MM.1S (cell line): ENCODE measurements around the gene PCDHGB1.

Experiments
- DNase-seq: peaks from one replicate; pipeline ENCODE4 v3.0.0-alpha.2; 2015
- H2AFZ ChIP-seq: fragments of 300-600 bp; sonication (generic); 2 replicates; pipeline ENCODE4 v1.6.0; 2016; ENCODE audit warnings: antibody characterized with exemption, low read length
- H3F3A ChIP-seq: fragments of 300-600 bp; sonication (generic); 2 replicates; pipeline ENCODE4 v1.6.1; 2016; ENCODE audit warnings: mild to moderate bottlenecking, antibody characterized with exemption, low read length, moderate library complexity, mixed read lengths; ENCODE audit not compliant: insufficient read depth
- H3K27ac ChIP-seq: fragments of 300-600 bp; sonication (generic); 2 replicates; pipeline ENCODE4 v1.5.1; 2016; ENCODE audit warnings: mild to moderate bottlenecking, low read length
- H3K27me3 ChIP-seq: fragments of 300-600 bp; sonication (generic); replicated peaks from 2 replicates; pipeline ENCODE4 v1.6.0; 2016; ENCODE audit warnings: low read length; ENCODE audit not compliant: insufficient read depth
- H3K36me3 ChIP-seq: fragments of 300-600 bp; sonication (generic); replicated peaks from 2 replicates; pipeline ENCODE4 v1.6.1; 2016; ENCODE audit warnings: mild to moderate bottlenecking, low read length, mixed read lengths; ENCODE audit not compliant: insufficient read depth
- H3K4me1 ChIP-seq: fragments of 300-600 bp; sonication (generic); 2 replicates; pipeline ENCODE4 v1.6.1; 2016; ENCODE audit warnings: low read length, mixed read lengths
- H3K4me2 ChIP-seq: fragments of 300-600 bp; sonication (generic); 2 replicates; pipeline ENCODE4 v1.6.0; 2016; ENCODE audit warnings: low read depth, low read length
- H3K4me3 ChIP-seq: fragments of 300-600 bp; sonication (generic); 2 replicates; pipeline ENCODE4 v1.5.1; 2016; ENCODE audit warnings: low read length, mixed read lengths
- H3K79me2 ChIP-seq: fragments of 300-600 bp; sonication (generic); 2 replicates; pipeline ENCODE4 v1.6.1; 2016; ENCODE audit warnings: mixed run types, low read length, mixed read lengths
- H3K9ac ChIP-seq: fragments of 300-600 bp; sonication (generic); 2 replicates; pipeline ENCODE4 v1.6.1; 2016; ENCODE audit warnings: low read length, mixed read lengths
- H3K9me2 ChIP-seq: fragments of 300-600 bp; sonication (generic); replicated peaks from 2 replicates; pipeline ENCODE4 v1.6.1; 2016; ENCODE audit warnings: mild to moderate bottlenecking, low read length, mixed read lengths; ENCODE audit not compliant: insufficient read depth
- H3K9me3 ChIP-seq: fragments of 300-600 bp; sonication (generic); replicated peaks from 2 replicates; pipeline ENCODE4 v1.6.1; 2016; ENCODE audit warnings: mild to moderate bottlenecking, low read length, mixed read lengths; ENCODE audit not compliant: insufficient read depth
- H4K20me1 ChIP-seq: fragments of 300-600 bp; sonication (generic); 2 replicates; pipeline ENCODE4 v1.6.1; 2016; ENCODE audit warnings: mild to moderate bottlenecking, low read length, moderate library complexity, mixed read lengths; ENCODE audit not compliant: insufficient read depth
- CTCF ChIP-seq: fragments of 300-600 bp; sonication (generic); IDR thresholded peaks from 2 replicates; pipeline ENCODE4 v1.5.1; 2016; ENCODE audit warnings: antibody characterized with exemption, low read length, mixed read lengths
- EZH2 ChIP-seq: fragments of 300-600 bp; sonication (generic); optimal IDR thresholded peaks from 2 replicates; pipeline ENCODE3; 2017; ENCODE audit warnings: low read depth, mild to moderate bottlenecking, antibody characterized with exemption, low read length, mixed read lengths
- EZH2phosphoT487 ChIP-seq: fragments of 300-600 bp; sonication (generic); IDR thresholded peaks from 2 replicates; pipeline ENCODE4 v1.6.1; 2018; ENCODE audit warnings: antibody characterized with exemption, low read length

Gene PCDHGB1

GRCh38 chr5:141351591-141351990 is 1.7 kb downstream of the PCDHGB1 start:
- no peaks in the 10 kb centered on the region for H3K9me3 ChIP-seq
- TF ChIP-seq CTCF, result no peak
- no peak for TF ChIP-seq EZH2phosphoT487
- no peak for TF ChIP-seq EZH2
- no peaks in the 10 kb centered on the region for H4K20me1 ChIP-seq

GRCh38 chr5:141354900-141355469 is 5.1 kb downstream of the PCDHGB1 start, which contains the start of gene PCDHGA4:
PCDHGA4 (plus strand) TSS chr5:141355021; CDS start chr5:141355108, 87 bp downstream.
- Histone ChIP-seq H3K4me2 (0 out of 2 replicates have a peak within 1 kb of the TSS, but pooled peaks have one; percentile 8), H3K9me3 (no peaks in the 10 kb centered on the region)

More at GRCh38 chr5:141351591-141351990, 1.7 kb downstream of the PCDHGB1 start:
- Histone ChIP-seq H3K36me3 (no peaks in the 10 kb centered on the region), H3F3A (no peaks in the 10 kb centered on the region), H3K27ac (no peak overlapping the region), H3K9me2 (no peaks in the 10 kb centered on the region), H3K9ac (no peak overlapping the region), H3K27me3 (0 out of 2 replicates have a peak, but pooled peaks cover 6% of the 10 kb centered on the region), H3K4me3 (no peak overlapping the region), H3K4me1 (no peaks in the 10 kb centered on the region), H3K4me2 (no peak overlapping the region), H3K79me2 (no peaks in the 10 kb centered on the region), H2AFZ (no peak overlapping the region)
- no peak for DNase-seq

GRCh38 chr5:141355641-141356040 is 5.7 kb downstream of the PCDHGB1 start:
- Histone ChIP-seq H2AFZ (no peak overlapping the region), H3K9me2 (no peaks in the 10 kb centered on the region), H3K4me1 (no peaks in the 10 kb centered on the region), H3K36me3 (no peaks in the 10 kb centered on the region), H3K27me3 (0 out of 2 replicates have a peak, but pooled peaks cover 3% of the 10 kb centered on the region), H3K4me2 (no peak overlapping the region), H3F3A (no peaks in the 10 kb centered on the region), H4K20me1 (no peaks in the 10 kb centered on the region), H3K9me3 (no peaks in the 10 kb centered on the region), H3K4me3 (no peak overlapping the region), H3K9ac (no peak overlapping the region), H3K27ac (no peak overlapping the region), H3K79me2 (no peaks in the 10 kb centered on the region)
- TF ChIP-seq EZH2, result no peak
- no peak for TF ChIP-seq EZH2phosphoT487
- TF ChIP-seq CTCF, result no peak
- no peak for DNase-seq

More at GRCh38 chr5:141354900-141355469, 5.1 kb downstream of the PCDHGB1 start, which contains the start of gene PCDHGA4:
- no peaks in the 10 kb centered on the region for H3K4me1 ChIP-seq
- H3K79me2 ChIP-seq, result no peaks in the 10 kb centered on the region
- TF ChIP-seq EZH2phosphoT487 (no peak), CTCF (peak; percentile 54), EZH2 (no peak)
- no peaks in the 10 kb centered on the region for H3K9me2 ChIP-seq
- H3K36me3 ChIP-seq, result no peaks in the 10 kb centered on the region
- 0 out of 2 replicates have a peak, but pooled peaks cover 6% of the 10 kb centered on the region for H3K27me3 ChIP-seq
- H3K4me3 ChIP-seq, result no peak within 1 kb of the TSS
- no peak for DNase-seq
- no peaks in the 10 kb centered on the region for H4K20me1 ChIP-seq
- no peak within 1 kb of the TSS for H3K9ac ChIP-seq
- peak within 1 kb of the TSS; percentile 16; the same call in 1 of the 2 replicates for H2AFZ ChIP-seq
- no peaks in the 10 kb centered on the region for H3F3A ChIP-seq
- H3K27ac ChIP-seq, result no peak within 1 kb of the TSS
